CD4-positive, alpha-beta T cell (primary cell): ENCODE data around the gene NRIP1. TPM values are rescaled to one million over a fixed set of nuclear protein-coding genes. Genes with fewer than 3 reads are reported as not detected.

Experiments
- ATAC-seq: fragments of 200-7000 bp; cut with Tn5 transposase; one replicate; pipeline ENCODE4 v1.10.0; 2022; ENCODE audit warnings: mild to moderate bottlenecking; ENCODE audit not compliant: poor library complexity
- CTCF ChIA-PET: fragments of 350-600 bp; sonication (Branson Sonifier 250); formaldehyde crosslinking; loops from one replicate; lab custom pipeline; 2021; ENCODE audit warnings: antibody characterized with exemption, inconsistent platforms; lab: Charles Lee
- POLR2A ChIA-PET: fragments of 350-600 bp; sonication (Branson Sonifier 250); formaldehyde crosslinking; loops from one replicate; lab custom pipeline; 2021; ENCODE audit warnings: antibody characterized with exemption, inconsistent platforms; lab: Charles Lee
- DNase-seq, 14 experiments: peaks; one replicate each; pipeline ENCODE4 v3.0.0-alpha.2; 2013 to 2020; ENCODE audit warnings: mixed read lengths in 2 of 14
- H3K27ac ChIP-seq, 2 donors: one replicate each; pipeline versions ENCODE4 v1.5.1 to v1.7.0; 2013; ENCODE audit warnings: low read length in 2 of 2, low read depth in 1 of 2, mild to moderate bottlenecking in 1 of 2
- H3K27me3 ChIP-seq, 2 experiments: 1 replicate in 1 of 2; 2 replicates in 1 of 2; pipeline versions ENCODE4 v1.6.1 to v1.7.0; 2013; ENCODE audit warnings: low read length in 2 of 2, control low read depth in 1 of 2, mild to moderate bottlenecking in 1 of 2, moderate library complexity in 1 of 2; ENCODE audit not compliant: insufficient read depth in 2 of 2, control insufficient read depth in 1 of 2
- H3K36me3 ChIP-seq: one replicate; pipeline ENCODE4 v1.6.1; 2013; ENCODE audit warnings: low read length, control low read depth; ENCODE audit not compliant: insufficient read depth
- H3K4me1 ChIP-seq: one replicate; pipeline ENCODE4 v1.6.1; 2013; ENCODE audit warnings: low read length, control low read depth; ENCODE audit not compliant: insufficient read depth
- H3K4me3 ChIP-seq: one replicate; pipeline ENCODE4 v1.5.1; 2013; ENCODE audit warnings: mild to moderate bottlenecking, low read length, moderate library complexity
- H3K9me3 ChIP-seq, 2 experiments: 1 replicate in 1 of 2; 2 replicates in 1 of 2; pipeline versions ENCODE4 v1.6.1 to v1.7.0; 2013; ENCODE audit warnings: low read length in 2 of 2, mild to moderate bottlenecking in 2 of 2, control low read depth in 1 of 2, moderate library complexity in 1 of 2; ENCODE audit not compliant: control insufficient read depth in 1 of 2, insufficient read depth in 1 of 2
- H3K27ac Mint-ChIP-seq: one replicate; pipeline ENCODE4 v1.8.0; 2020; ENCODE audit warnings: mixed read lengths
- H3K27me3 Mint-ChIP-seq: one replicate; pipeline ENCODE4 v1.8.0; 2021; ENCODE audit warnings: mixed read lengths
- H3K36me3 Mint-ChIP-seq: one replicate; pipeline ENCODE4 v1.8.0; 2021; ENCODE audit warnings: low read depth, mixed read lengths
- H3K4me1 Mint-ChIP-seq: one replicate; pipeline ENCODE4 v1.8.0; 2021; ENCODE audit warnings: low read depth, mixed read lengths
- H3K4me3 Mint-ChIP-seq: one replicate; pipeline ENCODE4 v1.8.0; 2020; ENCODE audit warnings: mild to moderate bottlenecking, mixed read lengths
- H3K9me3 Mint-ChIP-seq: one replicate; pipeline ENCODE4 v1.8.0; 2020; ENCODE audit warnings: mixed read lengths
- intact Hi-C, 2 experiments: fragments of 100-400 bp; cut with DNase I in 1 of 2; cut with micrococcal nuclease in 1 of 2; formaldehyde crosslinking; loops; one replicate each; pipeline versions ENCODE4 v1.15.1 to v1.9.0; 2023 to 2025; cut with DNase I, micrococcal nuclease
- total RNA-seq, 174 experiments: library from RNA in 2 of 174; stranded (reverse) in 2 of 174; gene quantifications; one replicate each; pipeline ENCODE4 v1.2.3 and lab custom pipeline; 2021 to 2026
- TF ChIP-seq, protein P1 (sequence below): fragments of 200-600 bp; IDR thresholded peaks from one replicate; pipeline ENCODE4 v1.8.0; 2022; ENCODE audit warnings: antibody characterized with exemption, mild to moderate bottlenecking

Gene NRIP1
- total RNA-seq, 2 experiments from 2014 or later = 41.6 to 50.1 TPM

DNA sequence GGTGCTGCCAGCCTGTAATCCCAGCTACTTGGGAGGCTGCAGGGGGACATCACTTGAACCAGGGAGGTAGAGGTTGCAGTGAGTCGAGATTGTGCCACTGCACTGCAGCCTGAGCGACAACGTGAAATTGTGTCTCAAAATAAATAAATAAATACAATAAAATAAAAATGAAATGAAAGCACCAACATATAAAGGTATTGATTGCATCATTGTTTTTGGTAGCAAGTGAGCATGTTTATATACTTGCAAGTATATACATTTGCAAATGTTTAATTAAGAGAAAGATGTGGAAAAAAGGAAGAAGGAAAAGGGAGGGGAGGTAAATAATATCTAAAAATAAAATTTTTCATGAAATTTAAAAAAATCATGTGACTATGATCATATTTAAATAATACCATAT is 32.8 kb upstream of the NRIP1 start:
- DNase-seq (no peak), ATAC-seq (no peak)
- Histone ChIP-seq H3K4me3 (no peak overlapping the region), H3K27ac (no peak overlapping the region), H3K9me3 (no peaks in the 10 kb centered on the region), H3K36me3 (no peaks in the 10 kb centered on the region), H3K27me3 (no peaks in the 10 kb centered on the region), H3K4me1 (no peaks in the 10 kb centered on the region)
- H3K27me3 Mint-ChIP-seq = no peaks in the 10 kb centered on the region
- TF ChIP-seq, protein P1, sequence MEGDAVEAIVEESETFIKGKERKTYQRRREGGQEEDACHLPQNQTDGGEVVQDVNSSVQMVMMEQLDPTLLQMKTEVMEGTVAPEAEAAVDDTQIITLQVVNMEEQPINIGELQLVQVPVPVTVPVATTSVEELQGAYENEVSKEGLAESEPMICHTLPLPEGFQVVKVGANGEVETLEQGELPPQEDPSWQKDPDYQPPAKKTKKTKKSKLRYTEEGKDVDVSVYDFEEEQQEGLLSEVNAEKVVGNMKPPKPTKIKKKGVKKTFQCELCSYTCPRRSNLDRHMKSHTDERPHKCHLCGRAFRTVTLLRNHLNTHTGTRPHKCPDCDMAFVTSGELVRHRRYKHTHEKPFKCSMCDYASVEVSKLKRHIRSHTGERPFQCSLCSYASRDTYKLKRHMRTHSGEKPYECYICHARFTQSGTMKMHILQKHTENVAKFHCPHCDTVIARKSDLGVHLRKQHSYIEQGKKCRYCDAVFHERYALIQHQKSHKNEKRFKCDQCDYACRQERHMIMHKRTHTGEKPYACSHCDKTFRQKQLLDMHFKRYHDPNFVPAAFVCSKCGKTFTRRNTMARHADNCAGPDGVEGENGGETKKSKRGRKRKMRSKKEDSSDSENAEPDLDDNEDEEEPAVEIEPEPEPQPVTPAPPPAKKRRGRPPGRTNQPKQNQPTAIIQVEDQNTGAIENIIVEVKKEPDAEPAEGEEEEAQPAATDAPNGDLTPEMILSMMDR = no peak
- no peaks in the 10 kb centered on the region for H3K36me3 Mint-ChIP-seq
- intact Hi-C loops = no loop called here
- ChIA-PET POLR2A (no interaction called here), CTCF (interaction anchor here (1.0 kb wide), 1 partner anchor 10 kb away, joined by 5 read pairs; no protein-coding TSS in a partner anchor)
- no peak overlapping the region for H3K4me3 Mint-ChIP-seq
- H3K9me3 Mint-ChIP-seq = no peaks in the 10 kb centered on the region
- H3K27ac Mint-ChIP-seq = no peak overlapping the region
- H3K4me1 Mint-ChIP-seq = no peaks in the 10 kb centered on the region

DNA sequence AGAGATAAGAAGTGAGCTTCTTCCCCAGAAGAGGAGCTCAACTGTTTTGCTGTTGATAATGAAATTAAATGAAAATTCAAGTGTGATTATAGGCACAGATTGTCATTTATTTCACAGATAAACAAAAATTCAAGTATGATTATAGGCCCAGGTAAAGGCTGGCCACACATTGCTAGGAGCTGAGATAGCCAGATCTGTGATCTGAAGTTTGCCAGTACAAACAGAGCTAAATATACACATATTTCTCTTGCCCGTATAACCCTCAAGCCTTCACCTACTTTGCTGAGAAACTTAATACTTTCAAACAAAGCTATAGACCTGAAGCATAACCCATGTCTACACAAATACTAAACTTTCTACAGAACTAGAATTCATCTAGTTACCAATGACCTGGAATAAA is 31.3 kb upstream of the NRIP1 start:
- H3K36me3 ChIP-seq = no peaks in the 10 kb centered on the region
- DNase-seq (no peak), ATAC-seq (no peak)
- Mint-ChIP-seq H3K27me3 (no peaks in the 10 kb centered on the region), H3K4me3 (no peak overlapping the region), H3K4me1 (no peaks in the 10 kb centered on the region), H3K36me3 (no peaks in the 10 kb centered on the region), H3K27ac (no peak overlapping the region), H3K9me3 (no peaks in the 10 kb centered on the region)
- H3K9me3 ChIP-seq = no peaks in the 10 kb centered on the region
- no peak overlapping the region for H3K4me3 ChIP-seq
- intact Hi-C loops = no loop called here
- TF ChIP-seq, protein P1 = no peak
- no peaks in the 10 kb centered on the region for H3K27me3 ChIP-seq
- H3K27ac ChIP-seq = no peak overlapping the region
- ChIA-PET POLR2A (no interaction called here), CTCF (interaction anchor here (1.9 kb wide), 1 partner anchor 8 kb away, joined by 6 read pairs; no protein-coding TSS in a partner anchor)
- no peaks in the 10 kb centered on the region for H3K4me1 ChIP-seq

DNA sequence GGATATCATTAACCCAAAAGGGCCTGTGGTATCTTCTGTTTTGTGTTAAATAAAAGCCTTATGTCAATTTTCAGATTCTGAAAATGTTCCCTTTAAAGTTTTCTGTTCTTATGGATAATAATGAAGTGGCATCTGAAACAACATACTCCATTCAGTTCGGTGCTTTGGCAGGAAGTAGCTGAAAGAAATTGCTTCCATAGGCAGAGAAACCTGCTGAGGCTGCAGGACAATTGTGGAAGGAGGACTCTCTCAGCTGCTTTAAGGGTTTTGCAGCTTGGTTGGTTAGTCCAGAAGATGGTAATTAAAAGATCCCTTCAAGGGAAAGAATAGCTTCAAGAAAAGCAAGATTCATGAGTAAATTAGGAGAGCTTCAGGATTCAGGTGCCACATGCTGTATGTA is 30.5 kb upstream of the NRIP1 start:
- ChIA-PET CTCF (interaction anchor here (1.9 kb wide), 1 partner anchor 9 kb away, joined by 6 read pairs; no protein-coding TSS in a partner anchor), POLR2A (no interaction called here)
- H3K9me3 ChIP-seq = no peaks in the 10 kb centered on the region
- H3K4me3 ChIP-seq = no peak overlapping the region
- Mint-ChIP-seq H3K4me1 (no peaks in the 10 kb centered on the region), H3K27ac (no peak overlapping the region), H3K4me3 (no peak overlapping the region), H3K9me3 (no peaks in the 10 kb centered on the region), H3K36me3 (no peaks in the 10 kb centered on the region), H3K27me3 (no peaks in the 10 kb centered on the region)
- no peaks in the 10 kb centered on the region for H3K36me3 ChIP-seq
- ATAC-seq = no peak
- no peaks in the 10 kb centered on the region for H3K4me1 ChIP-seq
- H3K27me3 ChIP-seq = no peaks in the 10 kb centered on the region
- DNase-seq = no peak
- intact Hi-C loops = no loop called here
- no peak overlapping the region for H3K27ac ChIP-seq
- TF ChIP-seq, protein P1 = no peak
